MCF 10A (cell line): Measurements from ENCODE around the gene PYM1. TPM values are rescaled to one million over a fixed set of nuclear protein-coding genes. Genes with fewer than 3 reads are reported as not detected.
"Not testable (repeated sequence)": the region's sequence is repeated elsewhere in the genome, so short reads cannot be mapped to it uniquely, and the experiment has no call there.

Experiments
- BruUV-seq: library from RNA; stranded (reverse); fragments of 400-500 nt; replicated peaks from 2 replicates; lab custom pipeline; 2021; lab: Mats Ljungman, UMichigan
- CTCF ChIA-PET: fragments of 300-600 bp; sonication (Branson Sonifier 250); formaldehyde crosslinking; extraction: SDS; loops from one replicate; lab custom pipeline; 2021; ENCODE audit warnings: antibody characterized with exemption, inconsistent platforms; lab: Yijun Ruan, JAX
- POLR2A ChIA-PET: fragments of 300-600, 350-650 bp; sonication (Branson Sonifier 250); formaldehyde crosslinking; extraction: SDS; loops from one replicate; lab custom pipeline; 2020; ENCODE audit warnings: antibody characterized with exemption, inconsistent platforms; lab: Yijun Ruan, JAX
- DNase-seq: peaks from one replicate; pipeline ENCODE4 v3.0.0-alpha.2; 2018; ENCODE audit not compliant: unreplicated experiment
- H3K27ac Mint-ChIP-seq: one replicate; pipeline ENCODE4 v1.8.0; 2022; ENCODE audit warnings: mild to moderate bottlenecking, low read depth, mixed read lengths; ENCODE audit not compliant: unreplicated experiment
- H3K27me3 Mint-ChIP-seq: one replicate; pipeline ENCODE4 v1.8.0; 2022; ENCODE audit warnings: mixed read lengths; ENCODE audit not compliant: insufficient read depth, unreplicated experiment
- H3K36me3 Mint-ChIP-seq: one replicate; pipeline ENCODE4 v1.8.0; 2022; ENCODE audit warnings: mild to moderate bottlenecking, moderate library complexity, mixed read lengths; ENCODE audit not compliant: insufficient read depth, unreplicated experiment
- H3K4me1 Mint-ChIP-seq: one replicate; pipeline ENCODE4 v1.8.0; 2022; ENCODE audit warnings: mixed read lengths; ENCODE audit not compliant: insufficient read depth, unreplicated experiment
- H3K4me3 Mint-ChIP-seq: one replicate; pipeline ENCODE4 v1.8.0; 2022; ENCODE audit warnings: mild to moderate bottlenecking, moderate library complexity, mixed read lengths; ENCODE audit not compliant: unreplicated experiment
- H3K9me3 Mint-ChIP-seq: one replicate; pipeline ENCODE4 v1.8.0; 2022; ENCODE audit warnings: mixed read lengths; ENCODE audit not compliant: unreplicated experiment
- intact Hi-C: fragments of 100-400 bp; cut with micrococcal nuclease; formaldehyde crosslinking; loops from 2 replicates; pipeline ENCODE4 v1.14.1; 2022
- total RNA-seq: library from RNA; stranded (reverse); gene quantifications from 2 replicates; pipeline ENCODE4 v1.2.3, GENCODE V29; 2022
- TF ChIP-seq, protein P1 (sequence below): fragments of 200-600 bp; IDR thresholded peaks from one replicate; pipeline ENCODE4 v1.8.0; 2022; ENCODE audit warnings: antibody characterized with exemption, mild to moderate bottlenecking; ENCODE audit not compliant: unreplicated experiment

The PYM1 gene
- total RNA-seq, 1 experiment from 2014 or later: 56.5 TPM

DNA sequence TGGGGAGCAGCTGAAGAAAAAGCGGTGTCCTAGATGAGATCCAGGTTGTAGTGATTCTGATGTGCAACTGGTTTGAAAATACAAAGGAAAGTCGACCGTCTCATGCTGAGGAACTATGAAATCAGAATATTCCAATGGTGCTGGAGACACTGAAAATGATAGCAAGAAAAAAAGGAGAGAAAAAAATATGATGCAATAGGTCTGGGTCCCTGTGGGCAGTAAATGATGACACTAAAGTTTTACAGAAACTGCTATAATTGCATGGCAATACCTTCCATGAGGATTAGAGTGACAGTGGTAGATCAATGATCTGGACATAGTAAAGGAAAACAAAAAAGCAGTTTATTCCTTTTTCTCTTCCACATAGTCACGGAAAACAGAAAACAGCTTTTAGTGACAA lies 2.3 kb downstream of the PYM1 start:
- ChIA-PET POLR2A (interaction anchor here (0.6 to 12.6 kb wide), 12 partner anchors 13 to 1621 kb away, joined by 3 to 207 read pairs (median 6); partner anchors contain the start of genes CD63, DNAJC14, ORMDL2 and PA2G4), CTCF (interaction anchor here (0.6 to 8.2 kb wide), 17 partner anchors 9 to 180 kb away, joined by 3 to 108 read pairs (median 5); no protein-coding TSS in a partner anchor)
- H3K36me3 Mint-ChIP-seq: peaks cover 27% of the 10 kb centered on the region
- no peak for DNase-seq
- no TSS peak for BruUV-seq
- peaks cover 28% of the 10 kb centered on the region for H3K4me1 Mint-ChIP-seq
- H3K27ac Mint-ChIP-seq: peak overlapping the region; percentile 93
- TF ChIP-seq, protein P1, sequence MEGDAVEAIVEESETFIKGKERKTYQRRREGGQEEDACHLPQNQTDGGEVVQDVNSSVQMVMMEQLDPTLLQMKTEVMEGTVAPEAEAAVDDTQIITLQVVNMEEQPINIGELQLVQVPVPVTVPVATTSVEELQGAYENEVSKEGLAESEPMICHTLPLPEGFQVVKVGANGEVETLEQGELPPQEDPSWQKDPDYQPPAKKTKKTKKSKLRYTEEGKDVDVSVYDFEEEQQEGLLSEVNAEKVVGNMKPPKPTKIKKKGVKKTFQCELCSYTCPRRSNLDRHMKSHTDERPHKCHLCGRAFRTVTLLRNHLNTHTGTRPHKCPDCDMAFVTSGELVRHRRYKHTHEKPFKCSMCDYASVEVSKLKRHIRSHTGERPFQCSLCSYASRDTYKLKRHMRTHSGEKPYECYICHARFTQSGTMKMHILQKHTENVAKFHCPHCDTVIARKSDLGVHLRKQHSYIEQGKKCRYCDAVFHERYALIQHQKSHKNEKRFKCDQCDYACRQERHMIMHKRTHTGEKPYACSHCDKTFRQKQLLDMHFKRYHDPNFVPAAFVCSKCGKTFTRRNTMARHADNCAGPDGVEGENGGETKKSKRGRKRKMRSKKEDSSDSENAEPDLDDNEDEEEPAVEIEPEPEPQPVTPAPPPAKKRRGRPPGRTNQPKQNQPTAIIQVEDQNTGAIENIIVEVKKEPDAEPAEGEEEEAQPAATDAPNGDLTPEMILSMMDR: no peak
- no peaks in the 10 kb centered on the region for H3K27me3 Mint-ChIP-seq
- H3K9me3 Mint-ChIP-seq: no peaks in the 10 kb centered on the region
- peak overlapping the region; percentile 95 for H3K4me3 Mint-ChIP-seq
- intact Hi-C loops: no loop called here

DNA sequence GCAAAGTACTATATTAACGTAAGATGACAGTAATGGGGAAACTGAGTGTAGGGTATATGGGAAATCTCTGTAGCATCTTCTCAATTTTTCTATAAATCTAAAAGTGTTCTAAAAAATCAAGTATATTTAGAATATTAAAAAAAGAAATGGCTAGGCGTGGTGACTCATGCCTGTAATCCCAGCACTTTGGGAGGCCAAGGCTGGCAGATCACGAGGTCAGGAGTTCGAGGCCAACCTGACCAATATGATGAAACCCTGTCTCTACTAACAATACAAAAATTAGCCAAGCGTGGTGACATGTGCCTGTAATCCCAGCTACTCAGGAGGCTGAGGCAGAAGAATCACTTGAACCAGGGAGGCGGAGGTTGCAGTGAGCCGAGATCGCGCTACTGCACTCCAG lies 4.0 kb downstream of the PYM1 start:
- H3K9me3 Mint-ChIP-seq, H3K4me3 Mint-ChIP-seq, CTCF ChIA-PET, POLR2A ChIA-PET, DNase-seq, intact Hi-C loops, BruUV-seq, H3K27me3 Mint-ChIP-seq, H3K27ac Mint-ChIP-seq: not testable (repeated sequence)
- H3K4me1 Mint-ChIP-seq: peaks cover 22% of the 10 kb centered on the region
- peaks cover 34% of the 10 kb centered on the region for H3K36me3 Mint-ChIP-seq

DNA sequence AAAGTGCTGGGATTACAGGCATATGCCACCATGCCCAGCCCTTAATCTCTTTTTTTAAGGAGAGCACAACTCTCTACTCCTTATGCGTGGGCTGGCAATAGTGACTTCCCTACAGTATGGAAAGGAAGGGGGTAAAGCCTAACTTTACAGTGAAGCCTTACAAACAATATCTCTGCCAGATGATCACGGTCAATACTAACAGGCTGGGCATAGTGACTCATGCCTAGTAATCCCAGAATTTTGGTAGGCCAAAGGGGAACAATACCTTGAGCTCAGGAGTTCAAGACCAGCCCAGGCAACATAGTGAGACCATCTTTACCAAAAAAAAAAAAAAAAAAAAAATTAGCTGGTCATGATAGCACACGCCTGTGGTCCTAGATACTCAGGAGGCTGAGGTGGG lies 5.6 kb downstream of the PYM1 start:
- ChIA-PET POLR2A (interaction anchor here (1.0 kb wide), 1 partner anchor 41 kb away, joined by 3 read pairs; no protein-coding TSS in a partner anchor), CTCF (no interaction called here)
- Mint-ChIP-seq H3K4me3 (no peak overlapping the region), H3K27ac (peak overlapping the region; percentile 16), H3K4me1 (peaks cover 22% of the 10 kb centered on the region), H3K36me3 (peaks cover 37% of the 10 kb centered on the region), H3K9me3 (no peaks in the 10 kb centered on the region), H3K27me3 (no peaks in the 10 kb centered on the region)
- no peak for DNase-seq
- TF ChIP-seq, protein P1: no peak
- intact Hi-C loops: no loop called here
- no TSS peak for BruUV-seq

DNA sequence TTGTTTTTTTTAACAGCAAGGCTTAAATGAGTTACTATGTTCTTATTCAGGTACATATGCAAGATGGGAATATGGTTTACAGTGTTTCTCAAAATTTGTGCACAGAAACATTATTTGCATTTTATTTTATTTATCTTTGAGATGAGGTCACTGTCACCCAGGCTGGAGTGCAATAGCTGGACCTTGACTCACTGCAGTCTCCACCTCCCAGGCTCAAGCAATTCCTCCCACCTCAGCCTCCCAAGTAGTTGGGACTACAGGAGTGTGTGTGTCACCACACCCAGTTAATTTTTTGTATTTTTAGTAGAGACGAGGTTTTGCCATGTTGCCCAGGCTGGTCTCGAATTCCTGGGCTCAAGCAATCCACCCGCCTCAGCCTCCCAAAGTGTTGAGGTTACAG lies 8.7 kb downstream of the PYM1 start:
- H3K4me3 Mint-ChIP-seq, H3K9me3 Mint-ChIP-seq, BruUV-seq, H3K27ac Mint-ChIP-seq, H3K27me3 Mint-ChIP-seq, intact Hi-C loops, DNase-seq: not testable (repeated sequence)
- peaks cover 55% of the 10 kb centered on the region for H3K36me3 Mint-ChIP-seq
- ChIA-PET CTCF (interaction anchor here (0.6 kb wide), 2 partner anchors 149 to 260 kb away, joined by 3 read pairs; no protein-coding TSS in a partner anchor), POLR2A (interaction anchor here (0.7 to 7.1 kb wide), 2 partner anchors 9 to 72 kb away, joined by 3 to 35 read pairs; partner anchors contain the start of gene PYM1)
- H3K4me1 Mint-ChIP-seq: peaks cover 24% of the 10 kb centered on the region

DNA sequence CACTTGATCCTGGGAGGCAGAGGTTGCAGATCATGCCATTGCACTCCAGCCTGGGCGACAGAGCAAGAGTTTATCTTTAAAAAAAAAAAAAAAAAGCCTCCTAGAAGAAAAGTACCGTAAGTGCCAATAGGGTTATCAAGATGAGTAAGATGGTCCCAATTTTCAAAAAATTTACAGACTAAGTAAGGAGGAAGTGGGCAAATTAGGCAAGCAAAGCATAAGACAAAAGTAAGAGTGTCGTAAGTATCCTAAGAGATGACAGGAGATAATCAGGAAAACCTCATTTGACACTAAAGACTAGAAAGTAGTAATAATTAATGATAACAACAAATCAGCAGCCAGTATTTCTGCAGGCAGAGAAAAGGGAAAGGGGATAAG lies 12.2 kb downstream of the PYM1 start:
- no peaks in the 10 kb centered on the region for H3K27me3 Mint-ChIP-seq
- intact Hi-C loops: no loop called here
- TF ChIP-seq, protein P1: no peak
- peaks cover 57% of the 10 kb centered on the region for H3K36me3 Mint-ChIP-seq
- H3K4me3 Mint-ChIP-seq: no peak overlapping the region
- ChIA-PET CTCF (interaction anchor here (0.6 to 3.5 kb wide), 3 partner anchors 11 to 178 kb away, joined by 3 to 24 read pairs (median 5); no protein-coding TSS in a partner anchor), POLR2A (interaction anchor here (0.6 to 7.1 kb wide), 5 partner anchors 12 to 86 kb away, joined by 3 to 35 read pairs (median 6); partner anchors contain the start of genes DGKA, DNAJC14 and PYM1)
- H3K27ac Mint-ChIP-seq: peak overlapping the region; percentile 72
- no peak for DNase-seq
- no TSS peak for BruUV-seq
- peaks cover 21% of the 10 kb centered on the region for H3K4me1 Mint-ChIP-seq
- H3K9me3 Mint-ChIP-seq: no peaks in the 10 kb centered on the region
